Smooth muscle cell (in vitro differentiated cells): ENCODE results near the gene MT1G. TPM values are rescaled to one million over a fixed set of nuclear protein-coding genes. Genes with fewer than 3 reads are reported as not detected.

Experiments
- DNase-seq: peaks from one replicate; lab custom pipeline; 2025; ENCODE audit not compliant: unreplicated experiment; lab: John Stamatoyannopoulos, UW
- H2AFZ ChIP-seq: fragments of 200-600 bp; sonication (generic); 2 replicates; pipeline ENCODE4 v1.6.0; 2016; ENCODE audit warnings: antibody characterized with exemption, low read depth, mild to moderate bottlenecking
- H3F3A ChIP-seq: fragments of 200-600 bp; sonication (generic); 2 replicates; pipeline ENCODE4 v1.6.0; 2017; ENCODE audit warnings: antibody characterized with exemption, low read depth
- H3K27ac ChIP-seq: fragments of 200-600 bp; sonication (generic); 2 replicates; pipeline ENCODE4 v1.5.1; 2016; ENCODE audit warnings: low read depth, mild to moderate bottlenecking
- H3K27me3 ChIP-seq: fragments of 200-600 bp; sonication (generic); 2 replicates; pipeline ENCODE4 v1.6.1; 2016; ENCODE audit warnings: low read depth, mild to moderate bottlenecking
- H3K36me3 ChIP-seq: fragments of 200-600 bp; sonication (generic); 2 replicates; pipeline ENCODE4 v1.5.1; 2016; ENCODE audit warnings: low read depth
- H3K4me1 ChIP-seq: fragments of 200-600 bp; sonication (generic); 2 replicates; pipeline ENCODE4 v1.5.1; 2016; ENCODE audit warnings: low read depth
- H3K4me2 ChIP-seq: fragments of 200-600 bp; sonication (generic); 2 replicates; pipeline ENCODE4 v1.6.0; 2016; ENCODE audit warnings: mild to moderate bottlenecking
- H3K4me3 ChIP-seq: fragments of 200-600 bp; sonication (generic); 2 replicates; pipeline ENCODE4 v1.5.1; 2016; ENCODE audit warnings: mild to moderate bottlenecking
- H3K79me2 ChIP-seq: fragments of 200-600 bp; sonication (generic); 2 replicates; pipeline ENCODE4 v1.6.0; 2016; ENCODE audit warnings: low read depth, mild to moderate bottlenecking
- H3K9ac ChIP-seq: fragments of 200-600 bp; sonication (generic); 2 replicates; pipeline ENCODE4 v1.6.0; 2016; ENCODE audit warnings: low read depth
- H3K9me3 ChIP-seq: fragments of 200-600 bp; sonication (generic); replicated peaks from 2 replicates; pipeline ENCODE4 v1.5.1; 2016; ENCODE audit warnings: low read depth
- H4K20me1 ChIP-seq: fragments of 200-600 bp; sonication (generic); 2 replicates; pipeline ENCODE4 v1.6.0; 2016; ENCODE audit warnings: low read depth
- CTCF ChIP-seq: fragments of 200-600 bp; sonication (generic); IDR thresholded peaks from 2 replicates; pipeline ENCODE4 v1.5.1; 2017; ENCODE audit warnings: borderline replicate concordance, mild to moderate bottlenecking, antibody characterized with exemption; ENCODE audit not compliant: insufficient read depth, poor library complexity, severe bottlenecking
- WGBS: methylation state at CpG from one replicate; pipeline ENCODE4 v1.1.7; 2016; ENCODE audit warnings: low lambda C conversion rate; 5-methylcytosine and 5-hydroxymethylcytosine counted together
- polyA plus RNA-seq: library from polyadenylated mRNA; unstranded; fragments of >200 nt; fragmentation: Nextera tagmentation; extraction: Ambion mirVana; gene quantifications from 2 replicates; pipeline ENCODE4 v1.2.1, GENCODE V29; 2016
- total RNA-seq: library from RNA; depleted of rRNA; stranded (reverse); fragments of >200 nt; gene quantifications from 2 replicates; pipeline ENCODE4 v1.2.3, GENCODE V29; 2014

MT1G gene
- total and polyA plus RNA-seq, 2 experiments from 2014 or later: not detected

GRCh38 chr16:56640076-56640475 is 27.8 kb downstream of the MT1G start:
- Histone ChIP-seq H3K27me3 (peaks cover 100% of the 10 kb centered on the region), H3K36me3 (no peaks in the 10 kb centered on the region)
- TF ChIP-seq CTCF: no peak

GRCh38 chr16:56639045-56639444 is 28.8 kb downstream of the MT1G start:
- TF ChIP-seq CTCF: no peak
- Histone ChIP-seq H3K9me3 (no peaks in the 10 kb centered on the region), H3K9ac (no peak overlapping the region), H3K36me3 (no peaks in the 10 kb centered on the region), H3K4me2 (no peak overlapping the region), H3K4me3 (no peak overlapping the region), H3F3A (no peaks in the 10 kb centered on the region), H2AFZ (no peak overlapping the region), H3K79me2 (no peaks in the 10 kb centered on the region), H4K20me1 (no peaks in the 10 kb centered on the region), H3K4me1 (peaks cover 16% of the 10 kb centered on the region), H3K27me3 (peaks cover 100% of the 10 kb centered on the region), H3K27ac (no peak overlapping the region)
- 65% methylated on average over 1 of the region's 1 CpG for WGBS
- no peak for DNase-seq

More at GRCh38 chr16:56640076-56640475, 27.8 kb downstream of the MT1G start:
- 84% methylated on average over 1 of the region's 1 CpG for WGBS
- Histone ChIP-seq H3K4me2 (no peak overlapping the region), H3K4me1 (peaks cover 14% of the 10 kb centered on the region), H3K79me2 (no peaks in the 10 kb centered on the region), H3K27ac (no peak overlapping the region), H4K20me1 (no peaks in the 10 kb centered on the region), H3K4me3 (no peak overlapping the region), H3K9me3 (no peaks in the 10 kb centered on the region), H2AFZ (no peak overlapping the region), H3K9ac (no peak overlapping the region), H3F3A (no peaks in the 10 kb centered on the region)
- no peak for DNase-seq

GRCh38 chr16:56637814-56638750 is 29.8 kb downstream of the MT1G start, which contains the start of gene MT1A:
Gene MT1A, plus strand, starts transcription at chr16:56638666. Its CDS starts 73 bp downstream, at chr16:56638739.
- Histone ChIP-seq H3K4me2 (peak within 1 kb of the TSS; percentile 89), H3K4me3 (peak within 1 kb of the TSS; percentile 56), H3K79me2 (no peaks in the 10 kb centered on the region), H3K27ac (no peak within 1 kb of the TSS), H3F3A (no peaks in the 10 kb centered on the region), H3K9ac (no peak within 1 kb of the TSS), H3K9me3 (no peaks in the 10 kb centered on the region), H2AFZ (peak within 1 kb of the TSS; percentile 77), H3K4me1 (peaks cover 12% of the 10 kb centered on the region), H4K20me1 (no peaks in the 10 kb centered on the region), H3K36me3 (no peaks in the 10 kb centered on the region), H3K27me3 (peaks cover 100% of the 10 kb centered on the region)
- 6% methylated on average over 67 of the region's 68 CpGs for WGBS
- TF ChIP-seq CTCF: no peak
- no peak for DNase-seq
